ENCODE results near the gene RPS5. TPM values are rescaled to one million over a fixed set of nuclear protein-coding genes. Genes with fewer than 3 reads are reported as not detected.

The RPS5 gene
- total and polyA plus RNA-seq, 10 donors: 712 to 2,466 (median 1,177) TPM

DNA sequence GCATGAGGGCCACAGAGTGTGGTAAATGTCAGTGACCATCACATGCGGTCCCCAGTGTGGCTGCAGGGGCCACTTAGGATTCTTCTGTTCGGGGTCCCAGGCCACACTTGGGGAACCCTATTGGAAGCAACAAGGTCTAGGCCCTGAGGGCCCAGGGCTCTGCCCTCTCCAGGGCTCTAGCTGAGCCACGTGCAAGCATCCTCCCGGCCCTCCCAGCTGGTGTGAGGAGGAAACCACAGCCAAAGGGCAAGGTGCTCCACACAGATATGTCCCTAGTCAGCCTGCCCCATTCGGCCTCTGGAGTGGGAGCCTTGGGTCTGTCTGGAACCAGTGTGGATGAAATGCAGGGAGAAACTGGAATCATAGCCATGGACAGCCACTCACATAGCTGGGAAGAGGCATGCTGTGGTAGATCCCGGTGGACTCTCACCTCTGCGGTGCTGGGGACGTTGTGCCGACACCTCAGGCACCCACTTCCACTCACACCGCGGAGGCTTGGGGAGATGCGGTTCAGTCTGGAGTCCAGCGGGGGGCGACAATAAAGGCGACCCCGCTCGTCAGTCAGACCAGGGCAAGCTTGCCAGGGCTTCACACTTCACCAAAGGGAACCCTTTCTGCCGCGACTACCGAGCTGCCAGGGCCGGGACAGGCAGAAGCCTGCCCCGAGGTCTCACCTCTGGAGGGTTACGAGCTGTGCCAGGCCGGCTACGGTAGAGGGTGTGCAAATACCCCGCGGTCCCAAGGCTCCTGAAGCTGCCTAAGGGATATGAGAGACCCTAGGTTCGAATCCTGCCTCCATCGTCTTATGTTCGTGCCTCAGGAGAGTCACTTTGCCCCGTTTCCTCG is 20.3 kb upstream of the RPS5 start:
- intact Hi-C loops (cut with DNase I; ENCODE audit: low total_unique reads): no loop called here
- H3K4me3 ChIP-seq: no peak overlapping the region
- H3K4me1 ChIP-seq: peaks cover 2 to 26% (median 17%) of the 10 kb centered on the region in 6 donors
- TF ChIP-seq POLR2A (IDR thresholded peaks at IDR 0.05) (no peak), POLR2AphosphoS5 (IDR thresholded peaks at IDR 0.05) (no peak), CTCF (IDR thresholded peaks at IDR 0.05 in 8 of 11, conservative IDR thresholded peaks at IDR 0.05 in 3 of 11) (no peak)
- DNase-seq: no peak
- H3K9me3 ChIP-seq: no peaks in the 10 kb centered on the region
- WGBS, 5 donors: 89 to 93% (median 91%) methylated on average over 27 to 32 of the region's 32 CpGs
- peaks cover 0 to 18% (median 0%) of the 10 kb centered on the region in 6 donors for H3K36me3 ChIP-seq
- no peak overlapping the region for H3K27ac ChIP-seq
- no peaks in the 10 kb centered on the region for H3K27me3 ChIP-seq (replicated peaks in 1 of 7)

- Histone ChIP-seq H3K36me3 (peaks cover 0 to 18% (median 0%) of the 10 kb centered on the region in 6 donors), H3K27me3 (replicated peaks in 1 of 7) (no peaks in the 10 kb centered on the region), H3K4me3 (no peak overlapping the region), H3K4me1 (peaks cover 0 to 20% (median 14%) of the 10 kb centered on the region in 6 donors), H3K27ac (no peak overlapping the region), H3K9me3 (no peaks in the 10 kb centered on the region)
- WGBS, 5 donors: 77 to 92% (median 81%) methylated on average over 58 to 106 of the region's 106 CpGs
- TF ChIP-seq POLR2A (IDR thresholded peaks at IDR 0.05) (no peak), CTCF (IDR thresholded peaks at IDR 0.05 in 8 of 11, conservative IDR thresholded peaks at IDR 0.05 in 3 of 11) (no peak)
- DNase-seq: no peak
- intact Hi-C loops (cut with DNase I; ENCODE audit: low total_unique reads): no loop called here
Measured at GRCh38 chr19:58367698-58368454, 19.2 kb upstream of the RPS5 start.

GRCh38 chr19:58368561-58369360 is 18.3 kb upstream of the RPS5 start:
- no peak overlapping the region for H3K27ac ChIP-seq
- H3K4me1 ChIP-seq: peaks cover 0 to 11% (median 7%) of the 10 kb centered on the region in 6 donors
- WGBS, 5 donors: 90 to 97% (median 93%) methylated on average over 26 to 68 of the region's 68 CpGs
- peaks cover 0 to 18% (median 0%) of the 10 kb centered on the region in 6 donors for H3K36me3 ChIP-seq
- H3K9me3 ChIP-seq: no peaks in the 10 kb centered on the region
- intact Hi-C loops (cut with DNase I; ENCODE audit: low total_unique reads): no loop called here
- TF ChIP-seq POLR2AphosphoS5 (IDR thresholded peaks at IDR 0.05): no peak
- no peak for TF ChIP-seq CTCF (IDR thresholded peaks at IDR 0.05 in 8 of 11, conservative IDR thresholded peaks at IDR 0.05 in 3 of 11)
- TF ChIP-seq POLR2A (IDR thresholded peaks at IDR 0.05): no peak
- DNase-seq: peak; percentile 67
- H3K4me3 ChIP-seq: no peak overlapping the region
- H3K27me3 ChIP-seq (replicated peaks in 1 of 7): no peaks in the 10 kb centered on the region

Data from spleen (tissue), 11 donors.